ENCODE results near the gene TRIM65. TPM values are rescaled to one million over a fixed set of nuclear protein-coding genes. Genes with fewer than 3 reads are reported as not detected.

Gene TRIM65
- total and polyA plus RNA-seq, 2 of the 13 experiments (the other 11 are each of a cell fraction or from before 2014, with no cell fraction given): 10.3 to 22.4 TPM

DNA sequence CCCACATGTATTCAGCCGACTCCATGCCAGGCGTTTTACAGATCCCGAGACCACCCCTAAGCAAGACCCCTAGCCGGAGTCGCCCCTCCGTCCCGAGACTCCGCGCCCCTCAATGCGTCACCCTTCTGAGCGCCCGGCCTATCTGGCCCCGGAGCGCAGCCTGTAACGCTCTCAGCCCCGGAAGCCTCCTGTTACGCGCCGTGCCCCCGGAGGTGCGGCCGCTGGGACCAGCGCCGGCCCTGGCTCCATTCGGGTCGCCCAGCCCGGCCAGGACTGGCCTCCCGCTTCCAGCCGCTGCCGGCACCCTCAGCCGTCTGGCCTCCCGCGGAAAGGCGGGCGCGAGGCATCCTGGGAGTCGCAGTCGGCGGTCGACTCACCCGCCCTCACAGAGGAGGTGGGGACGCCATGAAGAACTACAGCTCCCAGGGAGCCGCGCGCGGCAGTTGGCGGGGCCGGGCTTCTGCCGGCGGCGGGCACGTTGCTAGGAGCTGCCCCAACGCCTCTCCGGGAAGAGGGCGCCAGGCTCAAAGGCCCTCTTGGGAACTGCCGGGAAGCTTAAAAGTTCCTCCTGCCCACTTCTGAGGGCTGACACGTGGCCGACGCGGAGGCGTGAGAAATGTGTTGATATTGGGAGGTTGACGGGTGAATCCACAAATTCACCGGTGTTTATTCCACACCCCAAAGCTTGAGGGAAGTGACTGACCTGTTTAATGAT is 44.1 kb upstream of the TRIM65 start, which contains the start of gene FBF1 (continued):
- TF ChIP-seq, protein P1, sequence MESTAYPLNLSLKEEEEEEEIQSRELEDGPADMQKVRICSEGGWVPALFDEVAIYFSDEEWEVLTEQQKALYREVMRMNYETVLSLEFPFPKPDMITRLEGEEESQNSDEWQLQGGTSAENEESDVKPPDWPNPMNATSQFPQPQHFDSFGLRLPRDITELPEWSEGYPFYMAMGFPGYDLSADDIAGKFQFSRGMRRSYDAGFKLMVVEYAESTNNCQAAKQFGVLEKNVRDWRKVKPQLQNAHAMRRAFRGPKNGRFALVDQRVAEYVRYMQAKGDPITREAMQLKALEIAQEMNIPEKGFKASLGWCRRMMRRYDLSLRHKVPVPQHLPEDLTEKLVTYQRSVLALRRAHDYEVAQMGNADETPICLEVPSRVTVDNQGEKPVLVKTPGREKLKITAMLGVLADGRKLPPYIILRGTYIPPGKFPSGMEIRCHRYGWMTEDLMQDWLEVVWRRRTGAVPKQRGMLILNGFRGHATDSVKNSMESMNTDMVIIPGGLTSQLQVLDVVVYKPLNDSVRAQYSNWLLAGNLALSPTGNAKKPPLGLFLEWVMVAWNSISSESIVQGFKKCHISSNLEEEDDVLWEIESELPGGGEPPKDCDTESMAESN (CRISPR knock-in tag; conservative IDR thresholded peaks at IDR 0.05): peak; percentile 94
- TF ChIP-seq, protein P2, sequence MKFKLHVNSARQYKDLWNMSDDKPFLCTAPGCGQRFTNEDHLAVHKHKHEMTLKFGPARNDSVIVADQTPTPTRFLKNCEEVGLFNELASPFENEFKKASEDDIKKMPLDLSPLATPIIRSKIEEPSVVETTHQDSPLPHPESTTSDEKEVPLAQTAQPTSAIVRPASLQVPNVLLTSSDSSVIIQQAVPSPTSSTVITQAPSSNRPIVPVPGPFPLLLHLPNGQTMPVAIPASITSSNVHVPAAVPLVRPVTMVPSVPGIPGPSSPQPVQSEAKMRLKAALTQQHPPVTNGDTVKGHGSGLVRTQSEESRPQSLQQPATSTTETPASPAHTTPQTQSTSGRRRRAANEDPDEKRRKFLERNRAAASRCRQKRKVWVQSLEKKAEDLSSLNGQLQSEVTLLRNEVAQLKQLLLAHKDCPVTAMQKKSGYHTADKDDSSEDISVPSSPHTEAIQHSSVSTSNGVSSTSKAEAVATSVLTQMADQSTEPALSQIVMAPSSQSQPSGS (CRISPR knock-in tag; IDR thresholded peaks at IDR 0.05): peak; percentile 88
- TF ChIP-seq STAG1 (CRISPR knock-in tag; IDR thresholded peaks at IDR 0.05) (peak; percentile 9), ZNF24 (IDR thresholded peaks at IDR 0.05) (no peak), ZNF530 (CRISPR knock-in tag; IDR thresholded peaks at IDR 0.05; ENCODE audit: low read depth) (no peak), SAFB2 (CRISPR knock-in tag; IDR thresholded peaks at IDR 0.05; ENCODE audit: borderline replicate concordance, low read depth) (peak; percentile 96), KMT2A (CRISPR knock-in tag; IDR thresholded peaks at IDR 0.05) (peak; percentile 85), MAFF (IDR thresholded peaks at IDR 0.05; ENCODE audit: low read depth, low read length) (peak; percentile 12; the same call in 1 of the 2 replicates), NFIC (IDR thresholded peaks at IDR 0.05; ENCODE audit: low read length) (no peak), EED (CRISPR knock-in tag; IDR thresholded peaks at IDR 0.05) (peak; percentile 52; the same call in 1 of the 2 replicates), ZNF205 (CRISPR knock-in tag; IDR thresholded peaks at IDR 0.05) (peak; percentile 82; the same call in 1 of the 2 replicates), ZNF20 (CRISPR knock-in tag; IDR thresholded peaks at IDR 0.05) (peak; percentile 69; the same call in 1 of the 2 replicates), RELA (CRISPR knock-in tag; IDR thresholded peaks at IDR 0.05) (peak; percentile 91; the same call in 1 of the 2 replicates), SNRNP70 (IDR thresholded peaks at IDR 0.05; ENCODE audit: low read depth, low read length) (no peak), RFX1 (IDR thresholded peaks at IDR 0.05) (peak; percentile 95), EP300 (IDR thresholded peaks at IDR 0.05; ENCODE audit: low read depth in 2 of 2, low read length in 2 of 2) (peak in 1 of 2 experiments; percentile 31; a peak in 1 of 4 replicates), EP300 (CRISPR knock-in tag; IDR thresholded peaks at IDR 0.05; ENCODE audit: borderline replicate concordance) (peak; percentile 42)
- TF ChIP-seq, protein P3, sequence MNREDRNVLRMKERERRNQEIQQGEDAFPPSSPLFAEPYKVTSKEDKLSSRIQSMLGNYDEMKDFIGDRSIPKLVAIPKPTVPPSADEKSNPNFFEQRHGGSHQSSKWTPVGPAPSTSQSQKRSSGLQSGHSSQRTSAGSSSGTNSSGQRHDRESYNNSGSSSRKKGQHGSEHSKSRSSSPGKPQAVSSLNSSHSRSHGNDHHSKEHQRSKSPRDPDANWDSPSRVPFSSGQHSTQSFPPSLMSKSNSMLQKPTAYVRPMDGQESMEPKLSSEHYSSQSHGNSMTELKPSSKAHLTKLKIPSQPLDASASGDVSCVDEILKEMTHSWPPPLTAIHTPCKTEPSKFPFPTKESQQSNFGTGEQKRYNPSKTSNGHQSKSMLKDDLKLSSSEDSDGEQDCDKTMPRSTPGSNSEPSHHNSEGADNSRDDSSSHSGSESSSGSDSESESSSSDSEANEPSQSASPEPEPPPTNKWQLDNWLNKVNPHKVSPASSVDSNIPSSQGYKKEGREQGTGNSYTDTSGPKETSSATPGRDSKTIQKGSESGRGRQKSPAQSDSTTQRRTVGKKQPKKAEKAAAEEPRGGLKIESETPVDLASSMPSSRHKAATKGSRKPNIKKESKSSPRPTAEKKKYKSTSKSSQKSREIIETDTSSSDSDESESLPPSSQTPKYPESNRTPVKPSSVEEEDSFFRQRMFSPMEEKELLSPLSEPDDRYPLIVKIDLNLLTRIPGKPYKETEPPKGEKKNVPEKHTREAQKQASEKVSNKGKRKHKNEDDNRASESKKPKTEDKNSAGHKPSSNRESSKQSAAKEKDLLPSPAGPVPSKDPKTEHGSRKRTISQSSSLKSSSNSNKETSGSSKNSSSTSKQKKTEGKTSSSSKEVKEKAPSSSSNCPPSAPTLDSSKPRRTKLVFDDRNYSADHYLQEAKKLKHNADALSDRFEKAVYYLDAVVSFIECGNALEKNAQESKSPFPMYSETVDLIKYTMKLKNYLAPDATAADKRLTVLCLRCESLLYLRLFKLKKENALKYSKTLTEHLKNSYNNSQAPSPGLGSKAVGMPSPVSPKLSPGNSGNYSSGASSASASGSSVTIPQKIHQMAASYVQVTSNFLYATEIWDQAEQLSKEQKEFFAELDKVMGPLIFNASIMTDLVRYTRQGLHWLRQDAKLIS (CRISPR knock-in tag; IDR thresholded peaks at IDR 0.05): peak; percentile 65; the same call in 1 of the 2 replicates
- TF ChIP-seq, protein P4, sequence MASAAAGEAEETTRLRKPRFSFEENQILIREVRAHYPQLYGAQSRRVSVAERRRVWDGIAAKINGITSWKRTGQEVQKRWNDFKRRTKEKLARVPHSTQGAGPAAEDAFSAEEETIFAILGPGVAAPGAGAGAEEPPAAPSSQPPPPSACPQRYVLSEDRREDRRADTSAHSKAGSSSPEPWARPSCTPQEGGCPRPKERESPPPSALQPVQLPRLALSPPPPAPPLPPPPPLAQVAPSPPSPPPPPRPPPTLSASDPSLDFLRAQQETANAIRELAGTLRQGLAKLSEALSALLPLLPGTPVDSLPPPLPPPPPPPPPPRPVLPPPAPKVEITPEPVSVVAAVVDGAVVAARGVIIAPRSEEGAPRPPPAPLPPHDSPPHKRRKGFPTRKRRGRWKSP (CRISPR knock-in tag; IDR thresholded peaks at IDR 0.05): peak; percentile 74; the same call in 1 of the 2 replicates
- TF ChIP-seq, protein P5, sequence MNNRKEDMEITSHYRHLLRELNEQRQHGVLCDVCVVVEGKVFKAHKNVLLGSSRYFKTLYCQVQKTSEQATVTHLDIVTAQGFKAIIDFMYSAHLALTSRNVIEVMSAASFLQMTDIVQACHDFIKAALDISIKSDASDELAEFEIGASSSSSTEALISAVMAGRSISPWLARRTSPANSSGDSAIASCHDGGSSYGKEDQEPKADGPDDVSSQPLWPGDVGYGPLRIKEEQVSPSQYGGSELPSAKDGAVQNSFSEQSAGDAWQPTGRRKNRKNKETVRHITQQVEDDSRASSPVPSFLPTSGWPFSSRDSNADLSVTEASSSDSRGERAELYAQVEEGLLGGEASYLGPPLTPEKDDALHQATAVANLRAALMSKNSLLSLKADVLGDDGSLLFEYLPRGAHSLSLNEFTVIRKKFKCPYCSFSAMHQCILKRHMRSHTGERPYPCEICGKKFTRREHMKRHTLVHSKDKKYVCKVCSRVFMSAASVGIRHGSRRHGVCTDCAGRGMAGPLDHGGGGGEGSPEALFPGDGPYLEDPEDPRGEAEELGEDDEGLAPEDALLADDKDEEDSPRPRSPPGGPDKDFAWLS (CRISPR knock-in tag; IDR thresholded peaks at IDR 0.05; ENCODE audit: borderline replicate concordance): no peak

All from HepG2 (cell line).